ENCODE results near the gene MRTFA. TPM values are rescaled to one million over a fixed set of nuclear protein-coding genes. Genes with fewer than 3 reads are reported as not detected.

MRTFA gene
- total and polyA plus RNA-seq, 9 of the 15 experiments (the other 6 are each of a cell fraction or from before 2014, with no cell fraction given), result 0.84 to 21.1 (median 3.7) TPM

DNA sequence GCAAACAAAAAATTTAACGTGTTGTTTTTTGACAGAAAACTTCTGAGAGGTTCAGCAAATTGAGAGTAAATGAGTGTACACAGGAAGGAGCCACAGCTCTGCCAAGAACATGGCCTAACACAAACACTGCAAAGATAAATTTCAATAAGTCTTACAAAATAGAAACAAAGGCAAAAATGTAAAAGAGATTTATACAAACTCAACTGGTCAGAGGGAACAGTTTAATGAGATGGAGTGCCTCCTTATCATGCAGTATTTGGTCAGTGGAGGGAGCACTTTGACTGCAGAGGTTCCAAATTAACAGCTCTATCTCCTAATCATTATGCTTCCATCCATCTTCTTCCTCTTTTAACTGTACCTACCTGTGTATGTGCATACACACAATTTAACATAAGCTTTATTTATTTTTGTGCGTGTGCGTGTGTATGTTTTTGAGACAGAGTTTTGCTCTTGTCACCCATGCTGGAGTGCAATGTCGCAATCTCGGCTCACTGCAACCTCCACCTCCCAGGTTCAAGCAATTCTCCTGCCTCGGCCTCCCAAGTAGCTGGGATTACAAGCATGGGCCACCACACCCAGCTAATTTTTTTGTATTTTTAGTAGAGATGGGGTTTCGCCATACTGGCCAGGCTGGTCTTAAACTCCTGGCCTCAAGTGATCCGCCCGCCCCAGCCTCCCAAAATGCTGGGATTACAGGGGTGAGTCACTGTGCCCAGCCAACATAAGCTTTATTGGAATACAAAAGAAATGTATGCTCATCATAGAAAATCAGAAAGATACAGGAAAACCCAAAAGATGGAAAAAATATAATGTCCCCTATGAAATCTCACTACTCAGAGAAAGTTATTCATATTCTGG is 111.9 kb downstream of the MRTFA start:
- intact Hi-C loops (cut with micrococcal nuclease), result loop anchor here (1.0 to 2.0 kb wide), 2 partner anchors 28 to 122 kb away; no protein-coding TSS in a partner anchor
- 85% methylated on average over 9 of the region's 9 CpGs for WGBS (ENCODE audit: insufficient coverage, low coverage, missing lambda C conversion rate)
- peak; percentile 59 for FAIRE-seq
- TF ChIP-seq, protein P1, sequence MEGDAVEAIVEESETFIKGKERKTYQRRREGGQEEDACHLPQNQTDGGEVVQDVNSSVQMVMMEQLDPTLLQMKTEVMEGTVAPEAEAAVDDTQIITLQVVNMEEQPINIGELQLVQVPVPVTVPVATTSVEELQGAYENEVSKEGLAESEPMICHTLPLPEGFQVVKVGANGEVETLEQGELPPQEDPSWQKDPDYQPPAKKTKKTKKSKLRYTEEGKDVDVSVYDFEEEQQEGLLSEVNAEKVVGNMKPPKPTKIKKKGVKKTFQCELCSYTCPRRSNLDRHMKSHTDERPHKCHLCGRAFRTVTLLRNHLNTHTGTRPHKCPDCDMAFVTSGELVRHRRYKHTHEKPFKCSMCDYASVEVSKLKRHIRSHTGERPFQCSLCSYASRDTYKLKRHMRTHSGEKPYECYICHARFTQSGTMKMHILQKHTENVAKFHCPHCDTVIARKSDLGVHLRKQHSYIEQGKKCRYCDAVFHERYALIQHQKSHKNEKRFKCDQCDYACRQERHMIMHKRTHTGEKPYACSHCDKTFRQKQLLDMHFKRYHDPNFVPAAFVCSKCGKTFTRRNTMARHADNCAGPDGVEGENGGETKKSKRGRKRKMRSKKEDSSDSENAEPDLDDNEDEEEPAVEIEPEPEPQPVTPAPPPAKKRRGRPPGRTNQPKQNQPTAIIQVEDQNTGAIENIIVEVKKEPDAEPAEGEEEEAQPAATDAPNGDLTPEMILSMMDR (IDR thresholded peaks at IDR 0.05 in 2 of 3, conservative IDR thresholded peaks at IDR 0.05 in 1 of 3; ENCODE audit: insufficient read depth in 2 of 3, low read depth in 1 of 3, low read length in 3 of 3), result peak in 2 of 3 experiments; percentile 20 to 37; a peak in 3 of 6 replicates
- TF ChIP-seq, protein P2, sequence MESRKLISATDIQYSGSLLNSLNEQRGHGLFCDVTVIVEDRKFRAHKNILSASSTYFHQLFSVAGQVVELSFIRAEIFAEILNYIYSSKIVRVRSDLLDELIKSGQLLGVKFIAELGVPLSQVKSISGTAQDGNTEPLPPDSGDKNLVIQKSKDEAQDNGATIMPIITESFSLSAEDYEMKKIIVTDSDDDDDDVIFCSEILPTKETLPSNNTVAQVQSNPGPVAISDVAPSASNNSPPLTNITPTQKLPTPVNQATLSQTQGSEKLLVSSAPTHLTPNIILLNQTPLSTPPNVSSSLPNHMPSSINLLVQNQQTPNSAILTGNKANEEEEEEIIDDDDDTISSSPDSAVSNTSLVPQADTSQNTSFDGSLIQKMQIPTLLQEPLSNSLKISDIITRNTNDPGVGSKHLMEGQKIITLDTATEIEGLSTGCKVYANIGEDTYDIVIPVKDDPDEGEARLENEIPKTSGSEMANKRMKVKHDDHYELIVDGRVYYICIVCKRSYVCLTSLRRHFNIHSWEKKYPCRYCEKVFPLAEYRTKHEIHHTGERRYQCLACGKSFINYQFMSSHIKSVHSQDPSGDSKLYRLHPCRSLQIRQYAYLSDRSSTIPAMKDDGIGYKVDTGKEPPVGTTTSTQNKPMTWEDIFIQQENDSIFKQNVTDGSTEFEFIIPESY (CRISPR knock-in tag; IDR thresholded peaks at IDR 0.05), result no peak
- TF ChIP-seq CEBPB (tag; IDR thresholded peaks at IDR 0.05) (peak; percentile 85), CEBPG (CRISPR knock-in tag; IDR thresholded peaks at IDR 0.05) (no peak; the same call in 1 of the 2 replicates), CEBPG (tag; conservative IDR thresholded peaks at IDR 0.05 in 1 of 2, IDR thresholded peaks at IDR 0.05 in 1 of 2) (peak in 1 of 2 experiments; percentile 25; a peak in 1 of 4 replicates), RAD21 (CRISPR knock-in tag; conservative IDR thresholded peaks at IDR 0.05 in 1 of 2, IDR thresholded peaks at IDR 0.05 in 1 of 2) (peak; percentile 23 to 44; a peak in 3 of 4 replicates), SMAD2 (IDR thresholded peaks at IDR 0.05; ENCODE audit: low read depth, low read length) (no peak), PRMT5 (CRISPR knock-in tag; IDR thresholded peaks at IDR 0.05) (no peak), SMAD3 (CRISPR knock-in tag; conservative IDR thresholded peaks at IDR 0.05) (no peak), ZNF79 (CRISPR knock-in tag; IDR thresholded peaks at IDR 0.05; ENCODE audit: low read depth) (no peak), TARDBP (IDR thresholded peaks at IDR 0.05) (no peak), GABPA (tag; conservative IDR thresholded peaks at IDR 0.05; ENCODE audit: low read depth) (0 out of 2 replicates have a peak, but pooled peaks have one; percentile 13)
- TF ChIP-seq, protein P3, sequence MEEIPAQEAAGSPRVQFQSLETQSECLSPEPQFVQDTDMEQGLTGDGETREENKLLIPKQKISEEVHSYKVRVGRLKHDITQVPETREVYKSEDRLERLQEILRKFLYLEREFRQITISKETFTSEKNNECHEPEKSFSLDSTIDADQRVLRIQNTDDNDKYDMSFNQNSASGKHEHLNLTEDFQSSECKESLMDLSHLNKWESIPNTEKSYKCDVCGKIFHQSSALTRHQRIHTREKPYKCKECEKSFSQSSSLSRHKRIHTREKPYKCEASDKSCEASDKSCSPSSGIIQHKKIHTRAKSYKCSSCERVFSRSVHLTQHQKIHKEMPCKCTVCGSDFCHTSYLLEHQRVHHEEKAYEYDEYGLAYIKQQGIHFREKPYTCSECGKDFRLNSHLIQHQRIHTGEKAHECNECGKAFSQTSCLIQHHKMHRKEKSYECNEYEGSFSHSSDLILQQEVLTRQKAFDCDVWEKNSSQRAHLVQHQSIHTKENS (CRISPR knock-in tag; IDR thresholded peaks at IDR 0.05), result no peak

More for the DNA sequence above, 111.9 kb downstream of the MRTFA start:
- ATAC-seq (peak; percentile 47; the same call in 1 of the 3 replicates), DNase-seq (ENCODE audit: extremely low read depth in 1 of 4, low spot score in 3 of 4) (peak in 2 of 4 experiments; percentile 13 to 15)
- no peak overlapping the region for H3K27ac ChIP-seq (ENCODE audit: extremely low read depth, low read depth, low read length)
- no peaks in the 10 kb centered on the region for H4K20me1 ChIP-seq (replicated peaks; ENCODE audit: control insufficient read depth, insufficient read depth, low read length)
- no peak overlapping the region for H3K4me3 ChIP-seq
- no peaks in the 10 kb centered on the region for H3K9me3 ChIP-seq (replicated peaks; ENCODE audit: control insufficient read depth, insufficient read depth, low read depth, low read length)
- BruUV-seq (replicated peaks), result no TSS peak
- no peaks in the 10 kb centered on the region for H3K27me3 ChIP-seq (ENCODE audit: control insufficient read depth in 2 of 2, insufficient read depth in 2 of 2, low read length in 2 of 2)
- H2AFZ ChIP-seq (ENCODE audit: low read depth, low read length), result no peak overlapping the region
- H3K4me1 ChIP-seq (replicated peaks in 1 of 2; ENCODE audit: control insufficient read depth in 2 of 2, insufficient read depth in 2 of 2, low read length in 2 of 2), result peaks cover 0 to 6% of the 10 kb centered on the region in 2 experiments; a peak in 1 of 5 replicates
- H3K36me3 ChIP-seq (ENCODE audit: control insufficient read depth, insufficient read depth, low read length), result no peaks in the 10 kb centered on the region
- no peaks in the 10 kb centered on the region for H3K9me1 ChIP-seq (ENCODE audit: control insufficient read depth, insufficient read depth, low read length)
- ChIA-PET POLR2A (interaction anchor here (0.6 to 1.9 kb wide), 3 partner anchors 9 to 27 kb away, joined by 3 to 6 read pairs (median 3); no protein-coding TSS in a partner anchor), CTCF (ENCODE audit: low intra/inter-chr PET ratio) (interaction anchor here (0.6 to 1.3 kb wide), 2 partner anchors 120 to 122 kb away, joined by 3 read pairs; no protein-coding TSS in a partner anchor)
- in situ Hi-C loops (cut with MboI), result loop anchor here (5.0 kb wide), 1 partner anchor 118 kb away; no protein-coding TSS in a partner anchor
- no peak overlapping the region for H3K4me2 ChIP-seq (ENCODE audit: insufficient read depth, low read length)
- H3K9ac ChIP-seq (ENCODE audit: insufficient read depth in 1 of 2, low read depth in 2 of 2, low read length in 2 of 2), result no peak overlapping the region
- H3K79me2 ChIP-seq (ENCODE audit: control insufficient read depth, insufficient read depth, low read length), result no peaks in the 10 kb centered on the region
